ENCODE results near the gene DMWD. TPM values are rescaled to one million over a fixed set of nuclear protein-coding genes. Genes with fewer than 3 reads are reported as not detected.

The DMWD gene
- total and polyA plus RNA-seq, 2 of the 13 experiments (the other 11 are each of a cell fraction or from before 2014, with no cell fraction given), result 10.3 to 14.9 TPM

DNA sequence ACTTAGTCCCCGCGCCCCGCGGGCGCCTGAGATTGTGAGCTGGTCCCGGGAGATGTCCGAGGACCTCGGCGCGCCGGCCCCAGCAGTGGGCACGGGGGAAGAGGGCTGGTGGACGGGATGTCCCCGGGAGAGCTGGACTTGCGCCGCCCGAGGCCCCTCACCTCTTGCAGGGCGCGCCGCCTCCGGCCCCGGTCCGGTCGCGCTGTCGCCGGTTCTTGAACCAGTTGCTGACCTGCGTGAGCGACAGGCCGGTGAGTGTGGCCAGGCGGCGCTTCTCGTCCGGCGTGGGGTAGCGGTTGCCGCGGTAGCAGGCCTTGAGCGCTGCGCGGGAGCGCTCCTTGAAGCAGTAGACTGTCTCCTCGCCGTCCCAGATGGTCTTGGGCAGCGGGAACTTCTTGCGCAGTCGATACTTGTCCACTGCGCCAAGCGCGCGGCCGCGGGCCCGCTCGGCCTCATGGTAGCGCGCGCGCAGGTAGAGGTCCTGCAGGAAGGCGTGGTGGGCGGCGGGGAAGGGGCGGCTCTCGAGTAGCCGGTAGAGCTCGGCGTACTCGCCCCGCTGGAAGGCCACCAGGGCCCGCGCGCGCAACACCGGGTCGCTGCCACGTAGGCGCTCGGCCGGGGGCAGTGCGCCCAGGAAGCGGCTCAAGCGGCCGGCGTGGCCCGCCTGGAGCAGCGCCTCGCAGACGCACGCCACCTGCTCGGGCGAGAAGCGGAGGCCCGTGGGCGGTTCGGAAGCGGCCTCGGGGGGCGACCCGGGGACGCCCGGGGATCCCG lies 24.6 kb downstream of the DMWD start (continued):
- TF ChIP-seq, protein P1, sequence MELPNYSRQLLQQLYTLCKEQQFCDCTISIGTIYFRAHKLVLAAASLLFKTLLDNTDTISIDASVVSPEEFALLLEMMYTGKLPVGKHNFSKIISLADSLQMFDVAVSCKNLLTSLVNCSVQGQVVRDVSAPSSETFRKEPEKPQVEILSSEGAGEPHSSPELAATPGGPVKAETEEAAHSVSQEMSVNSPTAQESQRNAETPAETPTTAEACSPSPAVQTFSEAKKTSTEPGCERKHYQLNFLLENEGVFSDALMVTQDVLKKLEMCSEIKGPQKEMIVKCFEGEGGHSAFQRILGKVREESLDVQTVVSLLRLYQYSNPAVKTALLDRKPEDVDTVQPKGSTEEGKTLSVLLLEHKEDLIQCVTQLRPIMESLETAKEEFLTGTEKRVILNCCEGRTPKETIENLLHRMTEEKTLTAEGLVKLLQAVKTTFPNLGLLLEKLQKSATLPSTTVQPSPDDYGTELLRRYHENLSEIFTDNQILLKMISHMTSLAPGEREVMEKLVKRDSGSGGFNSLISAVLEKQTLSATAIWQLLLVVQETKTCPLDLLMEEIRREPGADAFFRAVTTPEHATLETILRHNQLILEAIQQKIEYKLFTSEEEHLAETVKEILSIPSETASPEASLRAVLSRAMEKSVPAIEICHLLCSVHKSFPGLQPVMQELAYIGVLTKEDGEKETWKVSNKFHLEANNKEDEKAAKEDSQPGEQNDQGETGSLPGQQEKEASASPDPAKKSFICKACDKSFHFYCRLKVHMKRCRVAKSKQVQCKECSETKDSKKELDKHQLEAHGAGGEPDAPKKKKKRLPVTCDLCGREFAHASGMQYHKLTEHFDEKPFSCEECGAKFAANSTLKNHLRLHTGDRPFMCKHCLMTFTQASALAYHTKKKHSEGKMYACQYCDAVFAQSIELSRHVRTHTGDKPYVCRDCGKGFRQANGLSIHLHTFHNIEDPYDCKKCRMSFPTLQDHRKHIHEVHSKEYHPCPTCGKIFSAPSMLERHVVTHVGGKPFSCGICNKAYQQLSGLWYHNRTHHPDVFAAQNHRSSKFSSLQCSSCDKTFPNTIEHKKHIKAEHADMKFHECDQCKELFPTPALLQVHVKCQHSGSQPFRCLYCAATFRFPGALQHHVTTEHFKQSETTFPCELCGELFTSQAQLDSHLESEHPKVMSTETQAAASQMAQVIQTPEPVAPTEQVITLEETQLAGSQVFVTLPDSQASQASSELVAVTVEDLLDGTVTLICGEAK (IDR thresholded peaks at IDR 0.05), result no peak
- TF ChIP-seq, protein P1 (CRISPR knock-in tag; IDR thresholded peaks at IDR 0.05), result no peak
- TF ChIP-seq, protein P2, sequence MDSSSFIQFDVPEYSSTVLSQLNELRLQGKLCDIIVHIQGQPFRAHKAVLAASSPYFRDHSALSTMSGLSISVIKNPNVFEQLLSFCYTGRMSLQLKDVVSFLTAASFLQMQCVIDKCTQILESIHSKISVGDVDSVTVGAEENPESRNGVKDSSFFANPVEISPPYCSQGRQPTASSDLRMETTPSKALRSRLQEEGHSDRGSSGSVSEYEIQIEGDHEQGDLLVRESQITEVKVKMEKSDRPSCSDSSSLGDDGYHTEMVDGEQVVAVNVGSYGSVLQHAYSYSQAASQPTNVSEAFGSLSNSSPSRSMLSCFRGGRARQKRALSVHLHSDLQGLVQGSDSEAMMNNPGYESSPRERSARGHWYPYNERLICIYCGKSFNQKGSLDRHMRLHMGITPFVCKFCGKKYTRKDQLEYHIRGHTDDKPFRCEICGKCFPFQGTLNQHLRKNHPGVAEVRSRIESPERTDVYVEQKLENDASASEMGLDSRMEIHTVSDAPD (CRISPR knock-in tag; IDR thresholded peaks at IDR 0.05), result no peak
- no peak for TF ChIP-seq ZNF782 (CRISPR knock-in tag; IDR thresholded peaks at IDR 0.05; ENCODE audit: borderline replicate concordance)
- no peak for TF ChIP-seq TAF15 (IDR thresholded peaks at IDR 0.05; ENCODE audit: low read depth, low read length, poor library complexity, severe bottlenecking)
- TF ChIP-seq KLF13 (CRISPR knock-in tag; IDR thresholded peaks at IDR 0.05), result no peak
- no peak for TF ChIP-seq ZFP41 (CRISPR knock-in tag; IDR thresholded peaks at IDR 0.05; ENCODE audit: borderline replicate concordance)
- TF ChIP-seq, protein P3, sequence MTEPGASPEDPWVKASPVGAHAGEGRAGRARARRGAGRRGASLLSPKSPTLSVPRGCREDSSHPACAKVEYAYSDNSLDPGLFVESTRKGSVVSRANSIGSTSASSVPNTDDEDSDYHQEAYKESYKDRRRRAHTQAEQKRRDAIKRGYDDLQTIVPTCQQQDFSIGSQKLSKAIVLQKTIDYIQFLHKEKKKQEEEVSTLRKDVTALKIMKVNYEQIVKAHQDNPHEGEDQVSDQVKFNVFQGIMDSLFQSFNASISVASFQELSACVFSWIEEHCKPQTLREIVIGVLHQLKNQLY (CRISPR knock-in tag; IDR thresholded peaks at IDR 0.05), result no peak
- TF ChIP-seq PRPF4 (IDR thresholded peaks at IDR 0.05; ENCODE audit: low read depth, low read length, poor library complexity, severe bottlenecking), result no peak
- no peak for TF ChIP-seq ZNF556 (CRISPR knock-in tag; IDR thresholded peaks at IDR 0.05; ENCODE audit: borderline replicate concordance)
- peak; percentile 43; the same call in 1 of the 2 replicates for TF ChIP-seq ZNF335 (CRISPR knock-in tag; IDR thresholded peaks at IDR 0.05)
- TF ChIP-seq, protein P4, sequence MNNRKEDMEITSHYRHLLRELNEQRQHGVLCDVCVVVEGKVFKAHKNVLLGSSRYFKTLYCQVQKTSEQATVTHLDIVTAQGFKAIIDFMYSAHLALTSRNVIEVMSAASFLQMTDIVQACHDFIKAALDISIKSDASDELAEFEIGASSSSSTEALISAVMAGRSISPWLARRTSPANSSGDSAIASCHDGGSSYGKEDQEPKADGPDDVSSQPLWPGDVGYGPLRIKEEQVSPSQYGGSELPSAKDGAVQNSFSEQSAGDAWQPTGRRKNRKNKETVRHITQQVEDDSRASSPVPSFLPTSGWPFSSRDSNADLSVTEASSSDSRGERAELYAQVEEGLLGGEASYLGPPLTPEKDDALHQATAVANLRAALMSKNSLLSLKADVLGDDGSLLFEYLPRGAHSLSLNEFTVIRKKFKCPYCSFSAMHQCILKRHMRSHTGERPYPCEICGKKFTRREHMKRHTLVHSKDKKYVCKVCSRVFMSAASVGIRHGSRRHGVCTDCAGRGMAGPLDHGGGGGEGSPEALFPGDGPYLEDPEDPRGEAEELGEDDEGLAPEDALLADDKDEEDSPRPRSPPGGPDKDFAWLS (CRISPR knock-in tag; IDR thresholded peaks at IDR 0.05; ENCODE audit: borderline replicate concordance), result no peak
- peak; percentile 35; the same call in 1 of the 2 replicates for TF ChIP-seq ZNF441 (CRISPR knock-in tag; IDR thresholded peaks at IDR 0.05; ENCODE audit: borderline replicate concordance)
- peak; percentile 40; the same call in 1 of the 2 replicates for TF ChIP-seq ZNF274 (CRISPR knock-in tag; IDR thresholded peaks at IDR 0.05)
- TF ChIP-seq SNRNP70 (IDR thresholded peaks at IDR 0.05; ENCODE audit: low read depth, low read length), result no peak
- TF ChIP-seq DNMT3B (CRISPR knock-in tag; conservative IDR thresholded peaks at IDR 0.05), result no peak
